Testis (tissue), 3 donors: ENCODE data around the gene CERS5. TPM values are rescaled to one million over a fixed set of nuclear protein-coding genes. Genes with fewer than 3 reads are reported as not detected.

Experiments used
- DNase-seq: peaks from one replicate; pipeline ENCODE4 v3.0.0-alpha.2; 2019
- H3K27ac ChIP-seq, 2 donors: fragments of 200-600 bp; sonication (generic); one replicate each; pipeline ENCODE4 v1.5.1; 2019
- H3K27me3 ChIP-seq: fragments of 200-600 bp; sonication (generic); one replicate; pipeline ENCODE4 v1.5.1; 2019
- H3K36me3 ChIP-seq: fragments of 200-600 bp; sonication (generic); one replicate; pipeline ENCODE4 v1.5.1; 2017; ENCODE audit warnings: low read depth; ENCODE audit errors: missing control alignments
- H3K4me1 ChIP-seq: fragments of 200-600 bp; sonication (generic); one replicate; pipeline ENCODE4 v1.5.1; 2019
- H3K4me3 ChIP-seq, 2 donors: fragments of 200-600 bp; sonication (generic); one replicate each; pipeline ENCODE4 v1.5.1; 2017 to 2019
- H3K9me3 ChIP-seq: fragments of 200-600 bp; sonication (generic); one replicate; pipeline ENCODE4 v1.5.1; 2017
- POLR2A ChIP-seq: fragments of 450-650 bp; IDR thresholded peaks from one replicate; pipeline ENCODE4 v1.6.1; 2017; ENCODE audit warnings: antibody characterized with exemption, mild to moderate bottlenecking, moderate library complexity
- WGBS, 2 donors: methylation state at CpG; one replicate each; pipeline ENCODE4 v1.1.5; 2018; 5-methylcytosine and 5-hydroxymethylcytosine counted together
- intact Hi-C: fragments of 100-400 bp; cut with DNase I; formaldehyde crosslinking; loops from one replicate; pipeline ENCODE4 v1.15.1; 2023; ENCODE audit warnings: low total_unique reads
- polyA plus RNA-seq: library from polyadenylated mRNA; stranded (reverse); fragments of 350-450 nt; fragmentation: Illumina TruSeq; extraction: RNeasy Lipid Tissue Mini Kit (QIAGEN cat#74804); gene quantifications from one replicate; pipeline ENCODE4 v1.2.3, GENCODE V29; 2014; ENCODE audit warnings: low read depth, low replicate concordance; ENCODE audit not compliant: insufficient read depth
- total RNA-seq, 2 donors: library from RNA; depleted of rRNA; stranded (reverse); fragments of >200 nt; gene quantifications; one replicate each; pipeline ENCODE4 v1.2.3, GENCODE V29; 2016
- TF ChIP-seq, protein P1 (sequence below), 3 experiments: fragments of 450-650 bp in 2 of 3; fragments of 200-600 bp in 1 of 3; sonication (generic) in 1 of 3; IDR thresholded peaks; one replicate each; pipeline ENCODE4 v1.5.1; 2016 to 2019; ENCODE audit warnings: antibody characterized with exemption in 3 of 3, mild to moderate bottlenecking in 2 of 3, moderate library complexity in 1 of 3

CERS5 gene
- total and polyA plus RNA-seq, 3 donors from 2014 or later, result 33.5 to 36.5 (median 34.3) TPM

DNA sequence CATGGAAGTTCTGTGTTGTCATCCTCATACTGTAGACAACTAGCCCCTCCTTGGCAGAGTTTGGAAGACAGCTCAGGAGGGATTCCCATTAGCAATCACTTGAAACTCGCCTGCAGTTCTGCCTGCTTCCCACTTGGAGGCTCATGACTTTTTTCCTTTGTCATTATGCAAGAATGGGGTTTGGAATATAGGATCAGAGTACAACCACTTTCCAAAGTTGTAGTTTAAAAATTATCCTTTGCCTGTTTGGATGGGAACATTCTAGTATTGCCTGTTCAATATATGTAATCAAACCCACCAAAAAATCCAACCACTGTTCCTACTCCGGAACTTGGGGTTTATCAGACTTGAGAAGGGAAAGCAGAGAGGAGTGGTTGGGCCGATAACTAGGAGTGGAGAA is 65.5 kb downstream of the CERS5 start:
- H3K27ac ChIP-seq, result no peak overlapping the region
- TF ChIP-seq, protein P1, sequence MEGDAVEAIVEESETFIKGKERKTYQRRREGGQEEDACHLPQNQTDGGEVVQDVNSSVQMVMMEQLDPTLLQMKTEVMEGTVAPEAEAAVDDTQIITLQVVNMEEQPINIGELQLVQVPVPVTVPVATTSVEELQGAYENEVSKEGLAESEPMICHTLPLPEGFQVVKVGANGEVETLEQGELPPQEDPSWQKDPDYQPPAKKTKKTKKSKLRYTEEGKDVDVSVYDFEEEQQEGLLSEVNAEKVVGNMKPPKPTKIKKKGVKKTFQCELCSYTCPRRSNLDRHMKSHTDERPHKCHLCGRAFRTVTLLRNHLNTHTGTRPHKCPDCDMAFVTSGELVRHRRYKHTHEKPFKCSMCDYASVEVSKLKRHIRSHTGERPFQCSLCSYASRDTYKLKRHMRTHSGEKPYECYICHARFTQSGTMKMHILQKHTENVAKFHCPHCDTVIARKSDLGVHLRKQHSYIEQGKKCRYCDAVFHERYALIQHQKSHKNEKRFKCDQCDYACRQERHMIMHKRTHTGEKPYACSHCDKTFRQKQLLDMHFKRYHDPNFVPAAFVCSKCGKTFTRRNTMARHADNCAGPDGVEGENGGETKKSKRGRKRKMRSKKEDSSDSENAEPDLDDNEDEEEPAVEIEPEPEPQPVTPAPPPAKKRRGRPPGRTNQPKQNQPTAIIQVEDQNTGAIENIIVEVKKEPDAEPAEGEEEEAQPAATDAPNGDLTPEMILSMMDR (IDR thresholded peaks at IDR 0.05), result peak in 2 of 3 experiments; percentile 31 to 36
- no peak for TF ChIP-seq POLR2A
- no peaks in the 10 kb centered on the region for H3K9me3 ChIP-seq
- no peak for DNase-seq
- H3K27me3 ChIP-seq, result no peaks in the 10 kb centered on the region
- WGBS, 2 donors, result 38 to 55% methylated on average over 3 of the region's 3 CpGs
- intact Hi-C loops, result loop anchor here (10.0 kb wide), 1 partner anchor 73 kb away; no protein-coding TSS in a partner anchor
- no peaks in the 10 kb centered on the region for H3K36me3 ChIP-seq
- H3K4me3 ChIP-seq, result no peak overlapping the region
- H3K4me1 ChIP-seq, result peaks cover 27% of the 10 kb centered on the region

DNA sequence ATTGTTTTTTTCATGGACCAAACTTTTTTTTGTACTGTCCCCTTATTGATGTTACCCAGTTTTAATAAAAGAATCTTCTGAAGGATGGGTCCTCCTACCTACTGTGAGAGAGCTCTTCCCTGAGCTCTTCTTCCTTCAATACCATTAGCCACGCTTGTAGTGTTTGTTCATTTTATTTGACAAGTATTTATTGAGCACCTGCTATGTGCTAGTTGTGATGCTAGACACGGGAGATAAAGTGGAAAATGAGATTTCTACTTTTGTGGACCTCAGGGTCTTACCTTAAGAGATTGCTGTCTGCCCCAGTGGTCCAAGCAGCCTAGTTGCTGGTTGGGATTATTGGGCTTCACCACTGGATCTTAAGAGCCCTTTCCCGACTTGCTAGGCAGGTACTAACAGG is 66.6 kb downstream of the CERS5 start:
- no peak for DNase-seq

DNA sequence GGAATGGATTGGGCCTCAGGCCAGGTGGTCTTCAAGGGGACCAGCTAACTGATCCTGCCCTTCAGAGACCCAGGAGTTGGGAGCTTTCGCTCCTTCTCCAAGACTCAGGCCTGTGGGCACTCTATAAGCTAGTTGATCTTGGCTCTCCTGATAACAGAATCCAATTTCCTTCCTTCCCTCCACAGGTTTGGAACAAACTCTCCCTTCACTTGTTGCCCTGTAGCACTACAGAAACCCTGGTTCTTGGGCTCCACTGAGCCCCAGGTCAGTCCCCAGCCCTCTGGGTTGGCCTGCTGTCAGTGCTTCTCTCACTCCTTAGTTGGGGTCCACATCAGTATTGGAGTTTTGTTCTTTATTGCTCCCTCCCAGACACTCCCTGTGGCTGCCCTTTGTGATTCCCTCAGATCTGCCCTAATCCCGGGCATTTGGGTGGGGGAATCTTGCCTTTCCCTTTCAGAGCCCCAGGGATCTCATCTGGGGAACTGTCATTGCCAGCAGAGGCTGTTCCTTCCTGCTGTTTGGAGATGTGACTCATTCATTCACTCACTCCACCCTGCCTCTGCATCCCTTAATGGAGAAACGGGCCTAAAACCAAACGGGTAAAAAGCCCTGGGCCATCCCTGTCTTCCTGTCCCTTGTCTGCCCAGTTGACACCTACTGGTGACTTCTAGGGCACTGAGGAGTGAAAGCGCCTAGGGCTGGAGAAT is 67.7 kb downstream of the CERS5 start:
- no peak overlapping the region for H3K27ac ChIP-seq
- H3K4me3 ChIP-seq, result no peak overlapping the region
- no peaks in the 10 kb centered on the region for H3K9me3 ChIP-seq
- DNase-seq, result no peak
- intact Hi-C loops, result loop anchor here (10.0 kb wide), 1 partner anchor 75 kb away; no protein-coding TSS in a partner anchor
- no peaks in the 10 kb centered on the region for H3K36me3 ChIP-seq
- TF ChIP-seq, protein P1 (IDR thresholded peaks at IDR 0.05), result no peak
- no peak for TF ChIP-seq POLR2A
- no peaks in the 10 kb centered on the region for H3K27me3 ChIP-seq
- WGBS, 2 donors, result 78 to 82% methylated on average over 5 of the region's 5 CpGs
- H3K4me1 ChIP-seq, result peaks cover 27% of the 10 kb centered on the region

More for the DNA sequence above, 66.6 kb downstream of the CERS5 start:
- no peaks in the 10 kb centered on the region for H3K9me3 ChIP-seq
- H3K4me3 ChIP-seq, result no peak overlapping the region
- TF ChIP-seq, protein P1 (IDR thresholded peaks at IDR 0.05), result no peak
- TF ChIP-seq POLR2A, result no peak
- H3K36me3 ChIP-seq, result no peaks in the 10 kb centered on the region
- WGBS, 2 donors, result 89% methylated on average over 3 of the region's 3 CpGs
- no peak overlapping the region for H3K27ac ChIP-seq
- no peaks in the 10 kb centered on the region for H3K27me3 ChIP-seq
- intact Hi-C loops, result loop anchor here (10.0 kb wide), 1 partner anchor 74 kb away; no protein-coding TSS in a partner anchor
- peaks cover 27% of the 10 kb centered on the region for H3K4me1 ChIP-seq

DNA sequence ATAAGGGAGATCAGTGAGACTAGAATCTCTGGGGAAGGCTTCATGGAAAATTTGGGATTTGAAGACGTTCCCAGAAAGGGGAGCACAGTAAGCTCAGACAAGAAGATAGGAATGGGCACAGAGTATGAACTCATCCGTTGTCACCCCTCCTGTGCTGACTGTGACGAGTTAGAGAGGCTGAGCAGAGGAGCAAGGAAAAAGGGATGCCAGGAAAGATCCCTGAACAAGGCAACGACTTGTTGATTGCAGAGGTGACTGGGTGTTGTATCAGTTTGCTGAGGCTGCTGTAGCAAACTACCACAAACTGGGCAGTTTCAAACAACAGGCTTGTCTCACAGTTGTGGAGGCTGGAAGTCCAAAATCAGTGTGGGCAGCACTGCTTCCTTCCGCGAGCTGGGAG is 69.2 kb downstream of the CERS5 start:
- Histone ChIP-seq H3K27ac (no peak overlapping the region), H3K9me3 (no peaks in the 10 kb centered on the region), H3K4me1 (peaks cover 12% of the 10 kb centered on the region), H3K27me3 (no peaks in the 10 kb centered on the region), H3K36me3 (no peaks in the 10 kb centered on the region), H3K4me3 (no peak overlapping the region)
- no peak for DNase-seq
- intact Hi-C loops, result no loop called here
- 87 to 88% methylated on average over 6 of the region's 6 CpGs for WGBS, 2 donors
- TF ChIP-seq, protein P1 (IDR thresholded peaks at IDR 0.05), result no peak
- TF ChIP-seq POLR2A, result no peak

DNA sequence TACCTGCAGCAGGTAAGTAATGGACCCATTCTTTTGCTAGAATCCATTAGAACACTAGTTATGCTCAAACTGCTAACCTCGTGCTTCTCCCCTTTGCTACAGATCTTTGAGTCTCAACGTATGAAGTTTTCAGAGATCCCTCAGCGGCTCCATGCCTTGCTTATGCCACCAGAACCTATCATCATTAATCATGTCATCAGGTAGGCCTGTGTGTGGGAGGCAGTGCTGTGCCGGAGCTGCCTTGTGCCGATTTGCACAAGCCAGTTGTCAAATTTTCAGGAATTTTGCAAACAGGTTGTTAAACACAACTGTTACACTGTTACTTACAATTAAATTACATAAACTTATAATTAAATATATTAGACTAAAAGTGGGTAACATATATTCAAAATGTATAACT is 76.8 kb downstream of the CERS5 start:
- Histone ChIP-seq H3K36me3 (no peaks in the 10 kb centered on the region), H3K4me3 (no peak overlapping the region), H3K4me1 (peaks cover 5% of the 10 kb centered on the region), H3K9me3 (no peaks in the 10 kb centered on the region), H3K27me3 (no peaks in the 10 kb centered on the region), H3K27ac (no peak overlapping the region)
- TF ChIP-seq POLR2A, result no peak
- TF ChIP-seq, protein P1 (IDR thresholded peaks at IDR 0.05), result no peak
- DNase-seq, result no peak
- intact Hi-C loops, result no loop called here
- 55 to 69% methylated on average over 5 of the region's 5 CpGs for WGBS, 2 donors
